Natural killer cell (primary cell): ENCODE results near the gene LILRA6. TPM values are rescaled to one million over a fixed set of nuclear protein-coding genes. Genes with fewer than 3 reads are reported as not detected.
"Not testable (repeated sequence)": the region's sequence is repeated elsewhere in the genome, so short reads cannot be mapped to it uniquely, and the experiment has no call there.

Experiments
- ATAC-seq, 3 donors: fragments of 150-1000 bp in 2 of 3; fragments of 200-7000 bp in 1 of 3; cut with Tn5 transposase; 1 replicate in 1 of 3; 2 replicates in 2 of 3; pipeline ENCODE4 v1.10.0; 2021; ENCODE audit warnings: mild to moderate bottlenecking in 2 of 3, moderate library complexity in 2 of 3
- DNase-seq, 2 donors: peaks; one replicate each; pipeline versions ENCODE4 v3.0.0 to v3.0.0-alpha.2; 2013 to 2021; ENCODE audit warnings: mixed read lengths in 1 of 2
- H3K27ac ChIP-seq: one replicate; pipeline ENCODE4 v1.5.1; 2013; ENCODE audit warnings: mild to moderate bottlenecking, low read length
- H3K27me3 ChIP-seq: one replicate; pipeline ENCODE4 v1.6.1; 2013; ENCODE audit warnings: low read length; ENCODE audit not compliant: control insufficient read depth, insufficient read depth
- H3K36me3 ChIP-seq: one replicate; pipeline ENCODE4 v1.6.1; 2013; ENCODE audit warnings: low read length; ENCODE audit not compliant: control insufficient read depth, insufficient read depth
- H3K4me1 ChIP-seq: one replicate; pipeline ENCODE4 v1.6.1; 2013; ENCODE audit warnings: low read length; ENCODE audit not compliant: control insufficient read depth, insufficient read depth
- H3K4me3 ChIP-seq: one replicate; pipeline ENCODE4 v1.5.1; 2013; ENCODE audit warnings: low read length
- H3K9me3 ChIP-seq: one replicate; pipeline ENCODE4 v1.6.1; 2013; ENCODE audit warnings: low read length; ENCODE audit not compliant: control insufficient read depth, insufficient read depth
- H3K27ac Mint-ChIP-seq, 2 donors: one replicate each; pipeline ENCODE4 v1.8.0; 2022; ENCODE audit warnings: mild to moderate bottlenecking in 2 of 2, mixed read lengths in 2 of 2, moderate library complexity in 1 of 2
- H3K27me3 Mint-ChIP-seq, 2 donors: one replicate each; pipeline ENCODE4 v1.8.0; 2022; ENCODE audit warnings: low read depth in 2 of 2, mixed read lengths in 2 of 2
- H3K36me3 Mint-ChIP-seq: one replicate; pipeline ENCODE4 v1.8.0; 2022; ENCODE audit warnings: mixed read lengths
- H3K4me1 Mint-ChIP-seq, 2 donors: one replicate each; pipeline ENCODE4 v1.8.0; 2022; ENCODE audit warnings: mixed read lengths in 2 of 2
- H3K4me3 Mint-ChIP-seq: one replicate; pipeline ENCODE4 v1.8.0; 2022; ENCODE audit warnings: mild to moderate bottlenecking, moderate library complexity, mixed read lengths
- H3K9me3 Mint-ChIP-seq, 2 donors: one replicate each; pipeline ENCODE4 v1.8.0; 2022; ENCODE audit warnings: mixed read lengths in 2 of 2
- CTCF ChIP-seq: fragments of 200-600 bp; IDR thresholded peaks from one replicate; pipeline ENCODE4 v1.8.0; 2022; ENCODE audit warnings: antibody characterized with exemption
- WGBS: methylation state at CpG from one replicate; pipeline ENCODE4 v1.1.7; 2013; ENCODE audit warnings: missing lambda C conversion rate; ENCODE audit not compliant: insufficient coverage; 5-methylcytosine and 5-hydroxymethylcytosine counted together
- intact Hi-C: fragments of 100-400 bp; cut with micrococcal nuclease; formaldehyde crosslinking; loops from one replicate; pipeline ENCODE4 v1.14.2; 2022
- total RNA-seq, 4 donors: library from RNA; stranded (reverse); fragments of 120-200 nt in 1 of 4; gene quantifications; one replicate each; pipeline versions ENCODE4 v1.2.3 to v1.2.4, GENCODE V29; 2013 to 2022

LILRA6 gene
- total RNA-seq, 3 donors from 2014 or later (not counting 1 experiment from before 2014, with no cell fraction given): 2.1 to 2.6 (median 2.1) TPM

DNA sequence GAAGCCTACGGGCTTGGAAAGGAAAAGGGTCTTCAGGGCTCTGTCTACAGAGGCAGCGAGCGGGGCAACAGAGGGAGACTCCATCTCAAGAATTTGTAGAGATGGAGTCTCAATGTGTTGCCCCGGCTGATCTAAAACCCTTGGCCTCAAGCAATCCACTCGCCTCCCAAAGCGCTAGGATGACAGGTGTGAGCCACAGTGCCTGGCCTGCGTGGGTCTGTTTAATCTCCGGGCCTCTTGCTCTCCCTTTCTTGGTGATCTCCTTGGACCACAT lies 33.9 kb downstream of the LILRA6 start:
- Mint-ChIP-seq H3K36me3 (peaks cover 7% of the 10 kb centered on the region), H3K4me3 (no peak overlapping the region), H3K9me3 (no peaks in the 10 kb centered on the region), H3K27me3 (no peaks in the 10 kb centered on the region), H3K4me1 (peaks cover 43 to 47% of the 10 kb centered on the region in 2 donors), H3K27ac (peak overlapping the region; percentile 71 to 94)
- peaks cover 47% of the 10 kb centered on the region for H3K36me3 ChIP-seq
- no peaks in the 10 kb centered on the region for H3K9me3 ChIP-seq
- 89% methylated on average over 8 of the region's 8 CpGs for WGBS
- H3K27me3 ChIP-seq: no peaks in the 10 kb centered on the region
- DNase-seq: no peak
- no peak for TF ChIP-seq CTCF
- H3K4me1 ChIP-seq: peaks cover 70% of the 10 kb centered on the region
- H3K4me3 ChIP-seq: no peak overlapping the region
- no peak for ATAC-seq
- H3K27ac ChIP-seq: peak overlapping the region; percentile 67
- intact Hi-C loops: no loop called here

- intact Hi-C loops: no loop called here
- no peaks in the 10 kb centered on the region for H3K9me3 ChIP-seq
- Mint-ChIP-seq H3K4me3 (peak overlapping the region; percentile 53), H3K27ac (peak overlapping the region; percentile 71 to 94), H3K27me3 (no peaks in the 10 kb centered on the region), H3K36me3 (peaks cover 7% of the 10 kb centered on the region), H3K9me3 (no peaks in the 10 kb centered on the region), H3K4me1 (peaks cover 46 to 50% of the 10 kb centered on the region in 2 donors)
- DNase-seq (peak in 1 of 2 donors; percentile 70), ATAC-seq (peak in 1 of 3 donors; percentile 58)
- H3K27ac ChIP-seq: peak overlapping the region; percentile 67
- 39% methylated on average over 18 of the region's 18 CpGs for WGBS
- H3K4me3 ChIP-seq: no peak overlapping the region
- H3K36me3 ChIP-seq: peaks cover 52% of the 10 kb centered on the region
- H3K4me1 ChIP-seq: peaks cover 76% of the 10 kb centered on the region
- no peaks in the 10 kb centered on the region for H3K27me3 ChIP-seq
- no peak for TF ChIP-seq CTCF
Measured at GRCh38 chr19:54207983-54208783, 34.4 kb downstream of the LILRA6 start.

DNA sequence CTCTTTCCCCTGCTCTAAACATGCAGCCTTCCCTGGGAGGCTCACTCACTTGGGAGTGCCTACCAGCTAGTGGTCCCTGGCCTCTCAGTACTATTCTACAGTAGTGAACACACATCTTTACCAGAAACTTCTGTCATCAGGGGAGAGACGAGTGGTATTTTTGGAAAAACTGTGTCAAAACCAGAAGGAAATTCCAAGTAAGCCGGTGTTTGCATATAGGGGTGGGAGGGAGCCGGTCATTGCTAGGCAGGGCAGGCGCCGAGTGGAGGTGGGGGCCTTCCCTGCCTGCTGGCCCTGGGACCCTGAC lies 35.0 kb downstream of the LILRA6 start:
- no peak for ATAC-seq
- TF ChIP-seq CTCF: no peak
- peak overlapping the region; percentile 71 to 94 for H3K27ac Mint-ChIP-seq
- no peaks in the 10 kb centered on the region for H3K27me3 ChIP-seq
- peaks cover 81% of the 10 kb centered on the region for H3K4me1 ChIP-seq
- H3K27ac ChIP-seq: peak overlapping the region; percentile 63
- peaks cover 51 to 55% of the 10 kb centered on the region in 2 donors for H3K4me1 Mint-ChIP-seq
- H3K36me3 Mint-ChIP-seq: peaks cover 7% of the 10 kb centered on the region
- peaks cover 58% of the 10 kb centered on the region for H3K36me3 ChIP-seq
- DNase-seq: no peak
- H3K4me3 Mint-ChIP-seq: peak overlapping the region; percentile 47
- intact Hi-C loops: no loop called here
- H3K27me3 Mint-ChIP-seq: no peaks in the 10 kb centered on the region
- H3K9me3 Mint-ChIP-seq: no peaks in the 10 kb centered on the region
- no peak overlapping the region for H3K4me3 ChIP-seq
- no peaks in the 10 kb centered on the region for H3K9me3 ChIP-seq
- WGBS: 27% methylated on average over 5 of the region's 5 CpGs

DNA sequence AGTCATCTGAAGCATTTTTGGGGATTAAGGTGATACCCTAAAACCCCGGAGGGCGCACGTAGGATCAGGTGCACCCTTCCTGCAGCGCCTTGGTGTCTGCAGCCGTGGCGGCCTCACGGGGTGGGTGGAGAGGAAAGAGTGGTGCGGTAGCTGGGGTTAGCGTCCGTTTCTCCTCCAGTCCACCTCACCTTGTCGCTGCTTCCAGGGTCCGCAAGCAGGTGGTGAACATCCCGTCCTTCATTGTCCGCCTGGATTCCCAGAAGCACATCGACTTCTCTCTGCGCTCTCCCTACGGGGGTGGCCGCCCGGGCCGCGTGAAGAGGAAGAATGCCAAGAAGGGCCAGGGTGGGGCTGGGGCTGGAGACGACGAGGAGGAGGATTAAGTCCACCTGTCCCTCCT lies 35.4 kb downstream of the LILRA6 start:
- Mint-ChIP-seq H3K4me1 (peaks cover 56 to 57% of the 10 kb centered on the region in 2 donors), H3K27ac (peak overlapping the region in 1 of 2 donors; percentile 94)
- Histone ChIP-seq H3K4me1 (peaks cover 83% of the 10 kb centered on the region), H3K36me3 (peaks cover 62% of the 10 kb centered on the region)
- H3K27ac ChIP-seq, H3K27me3 Mint-ChIP-seq, H3K36me3 Mint-ChIP-seq, H3K4me3 ChIP-seq, H3K4me3 Mint-ChIP-seq, H3K27me3 ChIP-seq, H3K9me3 ChIP-seq, DNase-seq, intact Hi-C loops, ATAC-seq, H3K9me3 Mint-ChIP-seq: not testable (repeated sequence)
- WGBS: 77% methylated on average over 23 of the region's 23 CpGs
